Choroid plexus epithelial cell (primary cell): Measurements from ENCODE around the gene PPP1R14C.

ENCODE experiments used
- DNase-seq: peaks from one replicate; pipeline ENCODE4 v3.0.0-alpha.2; 2010; ENCODE audit warnings: low read depth
- H3K4me3 ChIP-seq: 2 replicates; pipeline ENCODE4 v1.5.1; 2011; ENCODE audit warnings: low read depth, mild to moderate bottlenecking, control low read depth, low read length, moderate library complexity
- CTCF ChIP-seq: conservative IDR thresholded peaks from 2 replicates; pipeline ENCODE4 v1.5.1; 2011; ENCODE audit warnings: low read depth, mild to moderate bottlenecking, control low read depth, inconsistent platforms, low read length, moderate library complexity

Gene PPP1R14C

GRCh38 chr6:150144294-150144868 lies 1.5 kb downstream of the PPP1R14C start:
- no peak for TF ChIP-seq CTCF
- DNase-seq, result no peak
- H3K4me3 ChIP-seq, result no peak overlapping the region

GRCh38 chr6:150145427-150145826 lies 2.6 kb downstream of the PPP1R14C start:
- DNase-seq, result no peak
- no peak for TF ChIP-seq CTCF
- H3K4me3 ChIP-seq, result no peak overlapping the region

GRCh38 chr6:150145830-150146229 lies 3.0 kb downstream of the PPP1R14C start:
- no peak overlapping the region for H3K4me3 ChIP-seq
- no peak for TF ChIP-seq CTCF
- no peak for DNase-seq

GRCh38 chr6:150146436-150146835 lies 3.6 kb downstream of the PPP1R14C start:
- H3K4me3 ChIP-seq, result no peak overlapping the region
- no peak for TF ChIP-seq CTCF
- no peak for DNase-seq

GRCh38 chr6:150149146-150149545 lies 6.3 kb downstream of the PPP1R14C start:
- no peak overlapping the region for H3K4me3 ChIP-seq
- no peak for DNase-seq
- no peak for TF ChIP-seq CTCF

- no peak for TF ChIP-seq CTCF
- no peak for DNase-seq
- no peak overlapping the region for H3K4me3 ChIP-seq
Observed at GRCh38 chr6:150150458-150150820, 7.6 kb downstream of the PPP1R14C start.

- no peak for TF ChIP-seq CTCF
- no peak for DNase-seq
- H3K4me3 ChIP-seq, result no peak overlapping the region
Observed at GRCh38 chr6:150150821-150151646, 8.2 kb downstream of the PPP1R14C start.
